ENCODE results near the gene FBN3. TPM values are rescaled to one million over a fixed set of nuclear protein-coding genes. Genes with fewer than 3 reads are reported as not detected.

FBN3 gene
- total RNA-seq, 1 donor from 2014 or later, result 15.5 TPM

GRCh38 chr19:8113017-8113416 lies 36.4 kb downstream of the FBN3 start:
- no peaks in the 10 kb centered on the region for H3K9me3 Mint-ChIP-seq (ENCODE audit: unreplicated experiment)
- H3K4me3 Mint-ChIP-seq (ENCODE audit: unreplicated experiment), result no peak overlapping the region
- no peak overlapping the region for H3K27ac Mint-ChIP-seq (ENCODE audit: unreplicated experiment)
- no peak for DNase-seq (ENCODE audit: low spot score)
- peaks cover 3% of the 10 kb centered on the region for H3K36me3 Mint-ChIP-seq (ENCODE audit: low read depth, unreplicated experiment)
- no peaks in the 10 kb centered on the region for H3K4me1 Mint-ChIP-seq (ENCODE audit: unreplicated experiment)
- H3K27me3 Mint-ChIP-seq (ENCODE audit: unreplicated experiment), result peaks cover 7% of the 10 kb centered on the region
- no peak for TF ChIP-seq CTCF (IDR thresholded peaks at IDR 0.05; ENCODE audit: unreplicated experiment)

DNA sequence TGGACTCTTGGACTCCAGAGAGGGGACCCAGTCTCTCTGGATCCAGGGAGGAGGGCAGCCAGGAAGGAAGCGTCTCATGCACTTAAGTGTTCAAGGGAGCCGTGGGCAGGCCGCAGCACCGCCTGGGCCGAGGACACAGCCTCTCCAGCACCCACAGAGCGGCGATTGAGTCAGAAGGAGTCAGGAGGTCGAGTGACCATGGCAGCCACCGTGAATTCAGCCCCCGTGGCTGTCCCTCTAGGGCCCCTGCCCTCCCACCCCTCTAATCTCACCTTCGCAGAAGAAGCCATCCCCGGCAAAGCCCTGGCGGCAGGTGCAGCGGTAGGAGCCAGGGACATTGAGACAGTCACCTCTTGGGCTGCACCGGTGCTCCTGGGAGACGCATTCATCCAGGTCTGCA lies 38.0 kb downstream of the FBN3 start:
- no peaks in the 10 kb centered on the region for H3K4me1 Mint-ChIP-seq (ENCODE audit: unreplicated experiment)
- peaks cover 3% of the 10 kb centered on the region for H3K36me3 Mint-ChIP-seq (ENCODE audit: low read depth, unreplicated experiment)
- H3K27me3 Mint-ChIP-seq (ENCODE audit: unreplicated experiment), result peaks cover 7% of the 10 kb centered on the region
- no peak for DNase-seq (ENCODE audit: low spot score)
- no peak for TF ChIP-seq CTCF (IDR thresholded peaks at IDR 0.05; ENCODE audit: unreplicated experiment)
- no peak overlapping the region for H3K27ac Mint-ChIP-seq (ENCODE audit: unreplicated experiment)
- no peaks in the 10 kb centered on the region for H3K9me3 Mint-ChIP-seq (ENCODE audit: unreplicated experiment)
- H3K4me3 Mint-ChIP-seq (ENCODE audit: unreplicated experiment), result no peak overlapping the region

DNA sequence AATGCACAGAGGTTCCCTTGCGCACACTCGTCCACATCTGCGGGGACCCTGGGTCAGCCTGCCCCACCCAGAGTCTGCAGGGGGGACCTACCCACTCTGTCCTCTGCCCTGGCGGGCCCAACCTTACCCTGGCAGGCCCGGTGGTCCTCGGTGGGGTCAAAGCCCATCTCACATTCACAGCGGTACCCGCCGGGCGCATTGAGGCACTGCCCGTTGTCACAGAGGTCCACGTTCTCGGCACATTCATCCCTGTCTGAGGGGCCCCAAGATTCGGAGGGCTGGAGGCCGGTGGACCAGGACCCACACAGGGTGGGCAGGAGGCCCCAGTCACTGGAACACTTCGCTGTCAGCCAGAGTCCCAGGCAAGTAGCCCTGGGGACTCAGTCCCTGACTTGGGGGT lies 38.5 kb downstream of the FBN3 start:
- Mint-ChIP-seq H3K36me3 (ENCODE audit: low read depth, unreplicated experiment) (no peaks in the 10 kb centered on the region), H3K27me3 (ENCODE audit: unreplicated experiment) (peaks cover 7% of the 10 kb centered on the region), H3K4me1 (ENCODE audit: unreplicated experiment) (no peaks in the 10 kb centered on the region), H3K9me3 (ENCODE audit: unreplicated experiment) (no peaks in the 10 kb centered on the region), H3K27ac (ENCODE audit: unreplicated experiment) (no peak overlapping the region), H3K4me3 (ENCODE audit: unreplicated experiment) (no peak overlapping the region)
- DNase-seq (ENCODE audit: low spot score), result no peak
- TF ChIP-seq CTCF (IDR thresholded peaks at IDR 0.05; ENCODE audit: unreplicated experiment), result no peak

GRCh38 chr19:8109890-8110662 lies 39.3 kb downstream of the FBN3 start:
- no peak for DNase-seq (ENCODE audit: low spot score)
- no peak for TF ChIP-seq CTCF (IDR thresholded peaks at IDR 0.05; ENCODE audit: unreplicated experiment)
- H3K27ac Mint-ChIP-seq (ENCODE audit: unreplicated experiment), result no peak overlapping the region
- H3K27me3 Mint-ChIP-seq (ENCODE audit: unreplicated experiment), result peaks cover 7% of the 10 kb centered on the region
- no peak overlapping the region for H3K4me3 Mint-ChIP-seq (ENCODE audit: unreplicated experiment)
- no peaks in the 10 kb centered on the region for H3K9me3 Mint-ChIP-seq (ENCODE audit: unreplicated experiment)
- H3K36me3 Mint-ChIP-seq (ENCODE audit: low read depth, unreplicated experiment), result peaks cover 4% of the 10 kb centered on the region
- H3K4me1 Mint-ChIP-seq (ENCODE audit: unreplicated experiment), result no peaks in the 10 kb centered on the region

- peaks cover 4% of the 10 kb centered on the region for H3K36me3 Mint-ChIP-seq (ENCODE audit: low read depth, unreplicated experiment)
- TF ChIP-seq CTCF (IDR thresholded peaks at IDR 0.05; ENCODE audit: unreplicated experiment), result no peak
- H3K27me3 Mint-ChIP-seq (ENCODE audit: unreplicated experiment), result peaks cover 6% of the 10 kb centered on the region
- no peak overlapping the region for H3K4me3 Mint-ChIP-seq (ENCODE audit: unreplicated experiment)
- DNase-seq (ENCODE audit: low spot score), result no peak
- H3K27ac Mint-ChIP-seq (ENCODE audit: unreplicated experiment), result no peak overlapping the region
- H3K4me1 Mint-ChIP-seq (ENCODE audit: unreplicated experiment), result no peaks in the 10 kb centered on the region
- H3K9me3 Mint-ChIP-seq (ENCODE audit: unreplicated experiment), result no peaks in the 10 kb centered on the region
Measured at GRCh38 chr19:8109455-8109854, 39.9 kb downstream of the FBN3 start.

Data from endothelial cell (in vitro differentiated cells).